H9 (cell line): ENCODE data around the gene DEGS2. TPM values are rescaled to one million over a fixed set of nuclear protein-coding genes. Genes with fewer than 3 reads are reported as not detected.

ENCODE experiments used
- DNase-seq: peaks from one replicate; pipeline ENCODE4 v3.0.0-alpha.2; 2017
- H2AFZ ChIP-seq: one replicate; pipeline ENCODE4 v1.6.1; 2013; ENCODE audit warnings: mild to moderate bottlenecking, low read length, control low read depth, moderate library complexity
- H2AK5ac ChIP-seq: 2 replicates; pipeline ENCODE4 v1.6.1; 2013; ENCODE audit warnings: low read length, control low read depth, mixed read lengths; ENCODE audit not compliant: insufficient read length
- H2BK120ac ChIP-seq: one replicate; pipeline ENCODE4 v1.6.1; 2013; ENCODE audit warnings: low read depth, mild to moderate bottlenecking, low read length, control low read depth, inconsistent platforms; ENCODE audit not compliant: poor library complexity, severe bottlenecking
- H2BK12ac ChIP-seq: 2 replicates; pipeline ENCODE4 v1.6.1; 2013; ENCODE audit warnings: low read length, control low read depth, mixed read lengths, low read depth; ENCODE audit not compliant: insufficient read length
- H2BK15ac ChIP-seq: 2 replicates; pipeline ENCODE4 v1.6.1; 2013; ENCODE audit warnings: low read depth, low read length, control low read depth
- H2BK20ac ChIP-seq: one replicate; pipeline ENCODE4 v1.6.1; 2013; ENCODE audit warnings: low read depth, mild to moderate bottlenecking, low read length, control low read depth, inconsistent platforms; ENCODE audit not compliant: poor library complexity, severe bottlenecking
- H2BK5ac ChIP-seq: 2 replicates; pipeline ENCODE4 v1.6.1; 2013; ENCODE audit warnings: low read length, control low read depth, mixed read lengths; ENCODE audit not compliant: insufficient read length
- H3K14ac ChIP-seq: 2 replicates; pipeline ENCODE4 v1.6.1; 2013; ENCODE audit warnings: low read length, control low read depth; ENCODE audit not compliant: insufficient read depth
- H3K18ac ChIP-seq: 2 replicates; pipeline ENCODE4 v1.6.1; 2013; ENCODE audit warnings: low read depth, mild to moderate bottlenecking, mixed read lengths, low read length, control low read depth; ENCODE audit not compliant: insufficient read length
- H3K23ac ChIP-seq: 2 replicates; pipeline ENCODE4 v1.6.1; 2013; ENCODE audit warnings: low read length, control low read depth, mixed read lengths, low read depth; ENCODE audit not compliant: insufficient read length
- H3K23me2 ChIP-seq: 2 replicates; pipeline ENCODE4 v1.6.1; 2013; ENCODE audit warnings: low read depth, mild to moderate bottlenecking, mixed read lengths, low read length, control low read depth; ENCODE audit not compliant: insufficient read length, poor library complexity, severe bottlenecking
- H3K27ac ChIP-seq: 2 replicates; pipeline ENCODE4 v1.5.1; 2013; ENCODE audit warnings: low read length, control low read depth, mixed read lengths, low read depth; ENCODE audit not compliant: insufficient read length
- H3K27me3 ChIP-seq: 2 replicates; pipeline ENCODE4 v1.6.1; 2013; ENCODE audit warnings: low read length, control low read depth, inconsistent platforms; ENCODE audit not compliant: insufficient read depth
- H3K4ac ChIP-seq: 2 replicates; pipeline ENCODE4 v1.6.1; 2013; ENCODE audit warnings: low read depth, mild to moderate bottlenecking, control low read depth, inconsistent platforms, low read length, moderate library complexity
- H3K4me1 ChIP-seq: 2 replicates; pipeline ENCODE4 v1.6.1; 2013; ENCODE audit warnings: low read length, control low read depth, inconsistent platforms; ENCODE audit not compliant: insufficient read depth
- H3K4me2 ChIP-seq: 2 replicates; pipeline ENCODE4 v1.6.1; 2013; ENCODE audit warnings: low read length, control low read depth, mixed read lengths; ENCODE audit not compliant: insufficient read length, insufficient read depth
- H3K56ac ChIP-seq: 2 replicates; pipeline ENCODE4 v1.6.1; 2013; ENCODE audit warnings: low read depth, mild to moderate bottlenecking, mixed read lengths, low read length, control low read depth; ENCODE audit not compliant: insufficient read length
- H3K79me1 ChIP-seq: 2 replicates; pipeline ENCODE4 v1.6.1; 2013; ENCODE audit warnings: low read depth, mild to moderate bottlenecking, moderate library complexity, low read length, control low read depth, inconsistent platforms; ENCODE audit not compliant: insufficient read depth, poor library complexity, severe bottlenecking
- H3K79me2 ChIP-seq: 2 replicates; pipeline ENCODE4 v1.6.1; 2013; ENCODE audit warnings: low read length, control low read depth, inconsistent platforms; ENCODE audit not compliant: insufficient read depth
- H3K9ac ChIP-seq: 2 replicates; pipeline ENCODE4 v1.6.1; 2013; ENCODE audit warnings: low read length, control low read depth, mixed read lengths; ENCODE audit not compliant: insufficient read length; ENCODE audit errors: extremely low read depth
- H3K9me3 ChIP-seq: one replicate; pipeline ENCODE4 v1.6.1; 2013; ENCODE audit warnings: low read depth, low read length, inconsistent platforms; ENCODE audit not compliant: control insufficient read depth
- H3T11ph ChIP-seq: one replicate; pipeline ENCODE4 v1.6.1; 2013; ENCODE audit warnings: mild to moderate bottlenecking, low read length, control low read depth, inconsistent platforms
- H4K20me1 ChIP-seq: one replicate; pipeline ENCODE4 v1.6.1; 2013; ENCODE audit not compliant: control insufficient read depth, insufficient read length, insufficient read depth
- H4K5ac ChIP-seq: 2 replicates; pipeline ENCODE4 v1.6.1; 2013; ENCODE audit warnings: low read depth, mild to moderate bottlenecking, mixed read lengths, low read length, control low read depth; ENCODE audit not compliant: insufficient read length
- H4K8ac ChIP-seq: replicated peaks from 2 replicates; pipeline ENCODE4 v1.6.1; 2013; ENCODE audit warnings: low read length, control low read depth, mixed read lengths, low read depth; ENCODE audit not compliant: insufficient read length
- H4K91ac ChIP-seq: 2 replicates; pipeline ENCODE4 v1.6.1; 2013; ENCODE audit warnings: low read depth, mild to moderate bottlenecking, moderate library complexity, mixed read lengths, low read length, control low read depth; ENCODE audit not compliant: insufficient read length
- H3K27ac Mint-ChIP-seq, 3 experiments: 2 replicates in 2 of 3; 3 replicates in 1 of 3; pipeline ENCODE4 v1.8.0; 2020 to 2021; ENCODE audit warnings: mixed read lengths in 3 of 3, mild to moderate bottlenecking in 1 of 3, moderate library complexity in 1 of 3
- H3K27me3 Mint-ChIP-seq: 2 replicates; pipeline ENCODE4 v1.8.0; 2021; ENCODE audit warnings: low read depth, mild to moderate bottlenecking, moderate library complexity, mixed read lengths
- H3K36me3 Mint-ChIP-seq, 3 experiments: 2 replicates in 2 of 3; 3 replicates in 1 of 3; pipeline ENCODE4 v1.8.0; 2020 to 2021; ENCODE audit warnings: low read depth in 3 of 3, mixed read lengths in 3 of 3; ENCODE audit not compliant: insufficient read depth in 1 of 3
- H3K4me1 Mint-ChIP-seq, 2 experiments: 2 replicates each; pipeline ENCODE4 v1.8.0; 2020; ENCODE audit warnings: mixed read lengths in 2 of 2
- H3K4me3 Mint-ChIP-seq, 2 experiments: 2 replicates in 1 of 2; 3 replicates in 1 of 2; pipeline ENCODE4 v1.8.0; 2020 to 2021; ENCODE audit warnings: mild to moderate bottlenecking in 2 of 2, mixed read lengths in 2 of 2, moderate library complexity in 1 of 2
- H3K9me3 Mint-ChIP-seq, 2 experiments: 2 replicates in 1 of 2; 3 replicates in 1 of 2; pipeline ENCODE4 v1.8.0; 2020; ENCODE audit warnings: mild to moderate bottlenecking in 2 of 2, mixed read lengths in 2 of 2, moderate library complexity in 1 of 2
- CTCF ChIP-seq: fragments of 200-600 bp; sonication (generic); conservative IDR thresholded peaks from 3 replicates; pipeline ENCODE4 v1.8.0; 2021; ENCODE audit warnings: antibody characterized with exemption, mild to moderate bottlenecking
- WGBS: extraction: QIAGEN DNeasy Blood & Tissue Kit; methylation state at CpG from one replicate; pipeline ENCODE4 v1.1.7; 2013; ENCODE audit warnings: missing lambda C conversion rate, low lambda C conversion rate, mixed read lengths; ENCODE audit not compliant: insufficient read length; ENCODE audit errors: extremely low coverage; 5-methylcytosine and 5-hydroxymethylcytosine counted together
- total RNA-seq: library from RNA; stranded (reverse); gene quantifications from 2 replicates; pipeline ENCODE4 v1.2.1, GENCODE V29; 2021

The DEGS2 gene
- total RNA-seq, 1 experiment from 2014 or later = 0.72 TPM

- Histone ChIP-seq H2BK120ac (no peak overlapping the region), H3K23ac (no peak overlapping the region), H2BK20ac (no peak overlapping the region), H3K27me3 (no peaks in the 10 kb centered on the region), H3K4me1 (no peaks in the 10 kb centered on the region), H2BK12ac (no peak overlapping the region), H2BK5ac (no peak overlapping the region), H3K14ac (no peak overlapping the region), H3T11ph (no peak overlapping the region), H4K5ac (no peak overlapping the region), H4K91ac (no peak overlapping the region), H3K23me2 (no peaks in the 10 kb centered on the region), H3K79me1 (no peaks in the 10 kb centered on the region), H3K9me3 (no peaks in the 10 kb centered on the region), H3K9ac (no peak overlapping the region), H3K4me2 (no peak overlapping the region), H2BK15ac (no peak overlapping the region), H3K27ac (no peak overlapping the region), H3K4ac (no peak overlapping the region), H2AFZ (no peak overlapping the region), H3K79me2 (no peaks in the 10 kb centered on the region), H2AK5ac (no peak overlapping the region), H3K56ac (no peak overlapping the region), H4K8ac (no peak overlapping the region), H3K18ac (no peak overlapping the region), H4K20me1 (peaks cover 2% of the 10 kb centered on the region)
- Mint-ChIP-seq H3K27ac (no peak overlapping the region), H3K4me1 (peaks cover 12 to 14% of the 10 kb centered on the region in 2 experiments), H3K4me3 (no peak overlapping the region), H3K9me3 (no peaks in the 10 kb centered on the region), H3K36me3 (no peaks in the 10 kb centered on the region), H3K27me3 (no peaks in the 10 kb centered on the region)
- no CpG with 5 or more reads among the region's 10 CpGs for WGBS
- no peak for TF ChIP-seq CTCF
- no peak for DNase-seq
Measured at GRCh38 chr14:100117026-100117425, 42.4 kb downstream of the DEGS2 start.
